H1 (cell line): ENCODE data around the gene SYNGR4. TPM values are rescaled to one million over a fixed set of nuclear protein-coding genes. Genes with fewer than 3 reads are reported as not detected.

Experiments
- CTCF ChIA-PET: fragments of 300-600 bp; sonication (Branson Sonifier 250); formaldehyde crosslinking; loops from one replicate; lab custom pipeline; 2021; ENCODE audit not compliant: partially characterized antibody; lab: Charles Lee
- POLR2A ChIA-PET: fragments of 300-600 bp; sonication (Branson Sonifier 250); formaldehyde crosslinking; loops from one replicate; lab custom pipeline; 2021; ENCODE audit warnings: inconsistent platforms; ENCODE audit not compliant: partially characterized antibody; lab: Charles Lee
- DNase-seq, 2 experiments: peaks; one replicate each; pipeline versions ENCODE4 v3.0.0 to v3.0.0-alpha.2; 2010 to 2022; ENCODE audit warnings: low spot score in 2 of 2, low read depth in 1 of 2, mixed read lengths in 1 of 2
- FAIRE-seq: peaks from 2 replicates; lab custom pipeline; 2011; peaks lifted over from hg19 to GRCh38; lab: Jason Lieb, UNC
- H2AFZ ChIP-seq: 2 replicates; pipeline ENCODE4 v1.8.1; 2012; ENCODE audit warnings: low read length, inconsistent platforms
- H2AK5ac ChIP-seq: 2 replicates; pipeline ENCODE4 v1.6.1; 2013; ENCODE audit warnings: low read depth, low read length
- H2BK120ac ChIP-seq: replicated peaks from 2 replicates; pipeline ENCODE3; 2013; ENCODE audit warnings: low read depth, low read length, inconsistent platforms
- H2BK12ac ChIP-seq: 2 replicates; pipeline ENCODE4 v1.6.1; 2013; ENCODE audit warnings: low read depth, low read length
- H2BK15ac ChIP-seq: 2 replicates; pipeline ENCODE4 v1.6.1; 2013; ENCODE audit warnings: low read length
- H2BK20ac ChIP-seq: 2 replicates; pipeline ENCODE4 v1.6.1; 2013; ENCODE audit warnings: low read length
- H2BK5ac ChIP-seq: 2 replicates; pipeline ENCODE4 v1.6.1; 2013; ENCODE audit warnings: low read depth, low read length
- H3K14ac ChIP-seq: 2 replicates; pipeline ENCODE4 v1.6.1; 2013; ENCODE audit warnings: inconsistent platforms; ENCODE audit not compliant: insufficient read length
- H3K18ac ChIP-seq: 2 replicates; pipeline ENCODE4 v1.6.1; 2013; ENCODE audit warnings: low read length; ENCODE audit errors: extremely low read depth
- H3K23ac ChIP-seq: 2 replicates; pipeline ENCODE4 v1.6.1; 2013; ENCODE audit warnings: inconsistent platforms; ENCODE audit not compliant: insufficient read length
- H3K23me2 ChIP-seq: 2 replicates; pipeline ENCODE4 v1.6.1; 2013; ENCODE audit warnings: low read depth, low read length
- H3K27ac ChIP-seq: 2 replicates; pipeline ENCODE4 v1.6.1; 2011; ENCODE audit warnings: low read depth, low read length, inconsistent platforms
- H3K27me3 ChIP-seq, 4 experiments: replicated peaks in 1 of 4; 1 replicate in 1 of 4; 2 replicates in 3 of 4; pipeline versions ENCODE4 v1.6.1 to v1.8.1; 2011 to 2013; ENCODE audit warnings: low read length in 3 of 4, mild to moderate bottlenecking in 3 of 4, inconsistent platforms in 2 of 4, mixed read lengths in 2 of 4, moderate library complexity in 1 of 4; ENCODE audit not compliant: control insufficient read depth in 3 of 4, insufficient read depth in 3 of 4; ENCODE audit errors: extremely low read depth in 1 of 4
- H3K36me3 ChIP-seq, 4 experiments: 2 replicates each; pipeline versions ENCODE4 v1.6.1 to v1.8.1; 2011 to 2013; ENCODE audit warnings: mild to moderate bottlenecking in 4 of 4, low read length in 3 of 4, moderate library complexity in 2 of 4, control low read depth in 1 of 4, inconsistent platforms in 1 of 4; ENCODE audit not compliant: insufficient read depth in 4 of 4, control insufficient read depth in 2 of 4
- H3K4ac ChIP-seq: replicated peaks from 2 replicates; pipeline ENCODE3; 2013; ENCODE audit warnings: low read length, low read depth, mixed read lengths, inconsistent platforms; ENCODE audit not compliant: insufficient read length
- H3K4me1 ChIP-seq, 4 experiments: replicated peaks in 1 of 4; 1 replicate in 1 of 4; 2 replicates in 3 of 4; pipeline versions ENCODE4 v1.6.1 to v1.8.1; 2011 to 2013; ENCODE audit warnings: low read length in 3 of 4, inconsistent platforms in 2 of 4, mixed read lengths in 1 of 4; ENCODE audit not compliant: insufficient read depth in 4 of 4, control insufficient read depth in 3 of 4
- H3K4me2 ChIP-seq, 2 experiments: 2 replicates each; pipeline versions ENCODE4 v1.6.1 to v1.8.1; 2011 to 2013; ENCODE audit warnings: low read depth in 2 of 2, low read length in 2 of 2, control low read depth in 1 of 2, inconsistent platforms in 1 of 2, mild to moderate bottlenecking in 1 of 2; ENCODE audit not compliant: insufficient read depth in 1 of 2
- H3K4me3 ChIP-seq, 4 experiments: fragments of 200-600, 300-600 bp in 1 of 4; sonication (generic), shearing (Covaris generic), sonication (Bioruptor Twin) in 1 of 4; 2 replicates each; pipeline versions ENCODE4 v1.5.1 to v1.8.1; 2011 to 2016; ENCODE audit warnings: low read length in 4 of 4, low read depth in 3 of 4, control low read depth in 2 of 4, inconsistent platforms in 2 of 4, mild to moderate bottlenecking in 2 of 4, mixed read lengths in 1 of 4, moderate library complexity in 1 of 4; ENCODE audit not compliant: insufficient read depth in 2 of 4; ENCODE audit errors: extremely low read depth in 1 of 4
- H3K56ac ChIP-seq: replicated peaks from 2 replicates; pipeline ENCODE3; 2013; ENCODE audit warnings: low read depth, mild to moderate bottlenecking, mixed read lengths, low read length, inconsistent platforms; ENCODE audit not compliant: insufficient read length
- H3K79me1 ChIP-seq: 2 replicates; pipeline ENCODE4 v1.6.1; 2013; ENCODE audit warnings: low read depth, low read length, control low read depth
- H3K79me2 ChIP-seq, 2 experiments: 2 replicates each; pipeline versions ENCODE4 v1.6.1 to v1.8.1; 2012 to 2013; ENCODE audit warnings: low read length in 2 of 2, mild to moderate bottlenecking in 2 of 2, inconsistent platforms in 1 of 2; ENCODE audit not compliant: insufficient read depth in 2 of 2, control insufficient read depth in 1 of 2
- H3K9ac ChIP-seq, 4 experiments: replicated peaks in 1 of 4; 1 replicate in 1 of 4; 2 replicates in 3 of 4; pipeline versions ENCODE4 v1.6.1 to v1.8.1; 2011 to 2013; ENCODE audit warnings: low read depth in 3 of 4, low read length in 3 of 4, control low read depth in 2 of 4, mild to moderate bottlenecking in 2 of 4, moderate library complexity in 2 of 4, inconsistent platforms in 1 of 4; ENCODE audit errors: extremely low read depth in 1 of 4
- H3K9me3 ChIP-seq, 2 experiments: 2 replicates each; pipeline versions ENCODE4 v1.6.1 to v1.8.1; 2012 to 2013; ENCODE audit warnings: mild to moderate bottlenecking in 2 of 2, moderate library complexity in 2 of 2, control low read depth in 1 of 2, inconsistent platforms in 1 of 2, low read depth in 1 of 2, low read length in 1 of 2, mixed read lengths in 1 of 2; ENCODE audit not compliant: insufficient read depth in 2 of 2
- H4K20me1 ChIP-seq, 2 experiments: replicated peaks in 1 of 2; 2 replicates each; pipeline versions ENCODE3 to v1.8.1; 2011 to 2013; ENCODE audit warnings: inconsistent platforms in 2 of 2, low read length in 2 of 2, mild to moderate bottlenecking in 1 of 2; ENCODE audit not compliant: insufficient read depth in 2 of 2, control insufficient read depth in 1 of 2
- H4K5ac ChIP-seq: 2 replicates; pipeline ENCODE4 v1.6.1; 2013; ENCODE audit warnings: low read length, low read depth, mixed read lengths, inconsistent platforms; ENCODE audit not compliant: insufficient read length
- H4K8ac ChIP-seq: 2 replicates; pipeline ENCODE4 v1.8.0; 2013; ENCODE audit warnings: mild to moderate bottlenecking, moderate library complexity, low read length, inconsistent platforms; ENCODE audit not compliant: insufficient read depth; ENCODE audit errors: extremely low read depth
- H4K91ac ChIP-seq: replicated peaks from 2 replicates; pipeline ENCODE3; 2013; ENCODE audit warnings: low read length, mixed read lengths, inconsistent platforms; ENCODE audit not compliant: insufficient read length
- BRCA1 ChIP-seq: IDR thresholded peaks from 2 replicates; pipeline ENCODE4 v1.6.1; 2012; ENCODE audit warnings: low read depth, low read length, improper control_type of control experiment
- CREB1 ChIP-seq: IDR thresholded peaks from 2 replicates; pipeline ENCODE4 v1.6.1; 2012; ENCODE audit warnings: inconsistent platforms
- FOSL1 ChIP-seq: IDR thresholded peaks from 2 replicates; pipeline ENCODE4 v1.6.1; 2011; ENCODE audit warnings: mild to moderate bottlenecking, low read depth, low read length, moderate library complexity; ENCODE audit not compliant: insufficient read depth
- GABPA ChIP-seq: IDR thresholded peaks from 2 replicates; pipeline ENCODE4 v1.6.1; 2011; ENCODE audit warnings: mild to moderate bottlenecking, low read length, moderate library complexity, borderline replicate concordance; ENCODE audit not compliant: insufficient read depth
- KDM1A ChIP-seq: fragments of 200-600, 300-600 bp; sonication (generic); IDR thresholded peaks from 2 replicates; pipeline ENCODE4 v1.7.1; 2016; ENCODE audit warnings: mild to moderate bottlenecking, low read length, borderline replicate concordance
- KDM4A ChIP-seq: IDR thresholded peaks from one replicate; pipeline ENCODE4 v1.7.1; 2012; ENCODE audit warnings: low read depth, mild to moderate bottlenecking, moderate library complexity, low read length, inconsistent platforms; ENCODE audit not compliant: severe bottlenecking
- NRF1 ChIP-seq: IDR thresholded peaks from 2 replicates; pipeline ENCODE4 v1.6.1; 2011; ENCODE audit warnings: mild to moderate bottlenecking, low read depth, low read length, improper control_type of control experiment
- PHF8 ChIP-seq: fragments of 200-600 bp; sonication (generic); conservative IDR thresholded peaks from 2 replicates; pipeline ENCODE4 v1.7.1; 2012; ENCODE audit warnings: low read depth, mild to moderate bottlenecking, inconsistent platforms, low read length, moderate library complexity
- RAD21 ChIP-seq, 2 experiments: IDR thresholded peaks in 1 of 2; conservative IDR thresholded peaks in 1 of 2; 2 replicates each; pipeline ENCODE4 v1.6.1; 2011; ENCODE audit warnings: low read depth in 2 of 2, low read length in 2 of 2, improper control_type of control experiment in 1 of 2, inconsistent platforms in 1 of 2, mild to moderate bottlenecking in 1 of 2, moderate library complexity in 1 of 2
- RFX5 ChIP-seq: IDR thresholded peaks from 2 replicates; pipeline ENCODE4 v1.6.1; 2011; ENCODE audit warnings: low read depth, low read length, improper control_type of control experiment, borderline replicate concordance
- SIN3A ChIP-seq, 2 experiments: IDR thresholded peaks in 1 of 2; conservative IDR thresholded peaks in 1 of 2; 2 replicates each; pipeline ENCODE4 v1.6.1; 2011 to 2012; ENCODE audit warnings: low read length in 2 of 2, improper control_type of control experiment in 1 of 2, low read depth in 1 of 2, mild to moderate bottlenecking in 1 of 2
- SIRT6 ChIP-seq: IDR thresholded peaks from one replicate; pipeline ENCODE4 v1.7.1; 2012; ENCODE audit warnings: low read length, inconsistent platforms
- TBP ChIP-seq: IDR thresholded peaks from 2 replicates; pipeline ENCODE4 v1.6.1; 2011; ENCODE audit warnings: low read depth, low read length, improper control_type of control experiment
- YY1 ChIP-seq: IDR thresholded peaks from 2 replicates; pipeline ENCODE4 v1.6.1; 2011; ENCODE audit warnings: low read depth, mild to moderate bottlenecking, low read length
- WGBS, 2 experiments: shearing (Covaris generic) in 1 of 2; methylation state at CpG; one replicate each; pipeline versions ENCODE4 v1.1.6 to v1.1.7; 2013 to 2015; ENCODE audit warnings: low lambda C conversion rate in 2 of 2, mixed read lengths in 2 of 2, inconsistent platforms in 1 of 2, low coverage in 1 of 2, missing lambda C conversion rate in 1 of 2; ENCODE audit not compliant: insufficient replicate concordance in 2 of 2, insufficient coverage in 1 of 2, insufficient read length in 1 of 2; ENCODE audit errors: extremely low coverage in 1 of 2, missing lambda C conversion rate in 1 of 2; 5-methylcytosine and 5-hydroxymethylcytosine counted together
- polyA plus RNA-seq, 7 experiments: library from polyadenylated mRNA; depleted of rRNA in 3 of 7; stranded (reverse) in 5 of 7; unstranded in 2 of 7; fragments of >200 nt in 5 of 7; fragments of 200-250 nt in 2 of 7; gene quantifications; 1 replicate in 5 of 7; 2 replicates in 1 of 7; 4 replicates in 1 of 7; pipeline versions ENCODE4 v1.2.1 to v1.2.3, GENCODE V29; 2011 to 2013; ENCODE audit warnings: missing spikeins in 2 of 7, mixed read lengths in 2 of 7
- total RNA-seq: library from RNA; stranded (reverse); fragmentation: NEBNext Ultra II Directional; extraction: Animal tissue kit (Norgen Biotek cat#: 25700); gene quantifications from 2 replicates; pipeline ENCODE4 v1.2.1, GENCODE V29; 2021

Gene SYNGR4
- total and polyA plus RNA-seq, 2 of the 8 experiments (the other 6 are each of a cell fraction or from before 2014, with no cell fraction given) = 0.41 TPM; not detected in 1

DNA sequence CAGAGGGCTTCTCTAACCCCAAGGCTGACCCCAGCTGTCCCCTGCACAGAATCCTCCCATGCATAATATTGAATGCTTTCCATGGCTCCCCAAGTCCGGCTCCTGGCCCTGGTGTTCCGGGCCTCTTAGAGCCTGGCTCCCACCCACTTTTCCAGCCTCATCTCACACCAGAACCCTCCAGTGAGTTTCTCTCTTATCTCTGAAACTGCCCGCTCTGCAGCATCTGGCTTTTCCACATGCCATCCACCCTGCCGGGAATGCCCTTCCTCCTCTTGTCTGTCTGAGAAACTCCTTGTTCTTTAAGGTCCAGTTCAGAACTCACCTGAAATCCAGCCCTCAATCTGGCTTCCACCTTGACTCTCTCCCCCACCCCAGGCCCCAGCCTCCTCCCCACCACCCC lies 6.8 kb downstream of the SYNGR4 start:
- no peak overlapping the region for H3K4me3 ChIP-seq
- H3K23me2 ChIP-seq = no peaks in the 10 kb centered on the region
- ChIA-PET CTCF (interaction anchor here (1.0 to 1.1 kb wide), 2 partner anchors 20 to 62 kb away, joined by 3 to 9 read pairs; no protein-coding TSS in a partner anchor), POLR2A (interaction anchor here (1.1 to 1.4 kb wide), 2 partner anchors 29 to 119 kb away, joined by 3 read pairs; no protein-coding TSS in a partner anchor)
- no peak overlapping the region for H4K91ac ChIP-seq
- H4K20me1 ChIP-seq = no peaks in the 10 kb centered on the region
- no peak overlapping the region for H2BK20ac ChIP-seq
- 88% methylated on average over 4 of the region's 4 CpGs; no CpG with 5 or more reads in 1 of the 2 experiments for WGBS, 2 experiments
- no peak overlapping the region for H2BK15ac ChIP-seq
- H3K4me2 ChIP-seq = no peak overlapping the region
- no peaks in the 10 kb centered on the region; a peak in 1 of 7 replicates for H3K4me1 ChIP-seq
- H3K36me3 ChIP-seq = no peaks in the 10 kb centered on the region; a peak in 1 of 8 replicates
- H3K18ac ChIP-seq = no peak overlapping the region
- H2BK5ac ChIP-seq = no peak overlapping the region
- H3K23ac ChIP-seq = no peak overlapping the region
- H3K9me3 ChIP-seq = no peaks in the 10 kb centered on the region
- no peak overlapping the region for H3K4ac ChIP-seq
- no peak overlapping the region for H2AFZ ChIP-seq
- H4K8ac ChIP-seq = no peak overlapping the region
- no peak overlapping the region for H3K9ac ChIP-seq
- peaks cover 0 to 3% (median under 1%) of the 10 kb centered on the region in 4 experiments; a peak in 2 of 7 replicates for H3K27me3 ChIP-seq
- H2BK12ac ChIP-seq = no peak overlapping the region
- DNase-seq (no peak), FAIRE-seq (no peak)
- no peak overlapping the region for H3K14ac ChIP-seq
- no peaks in the 10 kb centered on the region for H3K79me2 ChIP-seq
- no peak overlapping the region for H2AK5ac ChIP-seq
- no peak overlapping the region for H3K56ac ChIP-seq
- no peaks in the 10 kb centered on the region for H3K79me1 ChIP-seq
- H4K5ac ChIP-seq = no peak overlapping the region
- H2BK120ac ChIP-seq = no peak overlapping the region
- no peak overlapping the region for H3K27ac ChIP-seq
- no peak for TF ChIP-seq BRCA1
- no peak for TF ChIP-seq RFX5
- no peak for TF ChIP-seq GABPA
- no peak for TF ChIP-seq SIRT6
- TF ChIP-seq PHF8 = no peak
- no peak for TF ChIP-seq YY1
- TF ChIP-seq KDM4A = no peak
- no peak for TF ChIP-seq CREB1
- no peak for TF ChIP-seq SIN3A (conservative IDR thresholded peaks at IDR 0.05 in 1 of 2, IDR thresholded peaks at IDR 0.05 in 1 of 2; ENCODE audit: low read depth in 1 of 2, low read length in 2 of 2)
- no peak for TF ChIP-seq FOSL1
- TF ChIP-seq KDM1A = no peak
- no peak for TF ChIP-seq TBP
- TF ChIP-seq NRF1 = no peak
- no peak for TF ChIP-seq RAD21 (IDR thresholded peaks at IDR 0.05 in 1 of 2, conservative IDR thresholded peaks at IDR 0.05 in 1 of 2; ENCODE audit: low read depth in 2 of 2, low read length in 2 of 2)
